Cardiac muscle cell (in vitro differentiated cells and primary cell): Measurements from ENCODE around the gene ENOPH1. TPM values are rescaled to one million over a fixed set of nuclear protein-coding genes. Genes with fewer than 3 reads are reported as not detected.
"Not testable (repeated sequence)": the region's sequence is repeated elsewhere in the genome, so short reads cannot be mapped to it uniquely, and the experiment has no call there.

ENCODE experiments used
- DNase-seq, 2 donors: peaks; one replicate each; pipeline versions ENCODE4 v3.0.0 to v3.0.0-alpha.2; 2010 to 2017; ENCODE audit warnings: low read depth in 1 of 2, low spot score in 1 of 2
- H3K27ac ChIP-seq: fragments of 200-600 bp; sonication (generic); 2 replicates; pipeline ENCODE4 v1.5.1; 2016
- H3K27me3 ChIP-seq: fragments of 200-600 bp; sonication (generic); 2 replicates; pipeline ENCODE4 v1.6.0; 2016; ENCODE audit warnings: control low read depth
- H3K36me3 ChIP-seq: fragments of 200-600 bp; sonication (generic); 2 replicates; pipeline ENCODE4 v1.5.1; 2016; ENCODE audit warnings: control low read depth
- H3K4me1 ChIP-seq: fragments of 200-600 bp; sonication (generic); 2 replicates; pipeline ENCODE4 v1.8.1; 2017; ENCODE audit warnings: low read depth, mild to moderate bottlenecking, mixed run types
- H3K4me3 ChIP-seq: fragments of 200-600 bp; sonication (generic); 2 replicates; pipeline ENCODE4 v1.5.1; 2016; ENCODE audit warnings: mild to moderate bottlenecking
- H3K9me3 ChIP-seq: fragments of 200-600 bp; sonication (generic); 2 replicates; pipeline ENCODE4 v1.5.1; 2017; ENCODE audit warnings: low read depth, mild to moderate bottlenecking, control low read depth
- CTCF ChIP-seq: IDR thresholded peaks from 2 replicates; pipeline ENCODE4 v1.5.1; 2012; ENCODE audit warnings: low read depth, mild to moderate bottlenecking, low read length
- polyA plus RNA-seq: library from polyadenylated mRNA; unstranded; fragments of >200 nt; fragmentation: Nextera tagmentation; extraction: Ambion mirVana; gene quantifications from 2 replicates; pipeline ENCODE4 v1.2.1, GENCODE V29; 2016
- total RNA-seq: library from RNA; depleted of rRNA; stranded (reverse); fragments of >200 nt; gene quantifications from 2 replicates; pipeline ENCODE4 v1.2.3, GENCODE V29; 2016

Gene ENOPH1
- total RNA-seq (23.2 and 32.1 TPM in 2 replicates), polyA plus RNA-seq (43.2 and 43.4 TPM in 2 replicates)

GRCh38 chr4:82430193-82430963, at the start of gene ENOPH1, which contains the start of gene HNRNPDL:
Gene ENOPH1, plus strand, starts transcription at chr4:82430590. Its CDS starts 240 bp downstream, at chr4:82430830.
Gene HNRNPDL, minus strand, starts transcription at chr4:82430462. Its CDS starts 772 bp downstream, at chr4:82429690.
- no peak for TF ChIP-seq CTCF
- peak within 1 kb of the TSS; percentile 97 for H3K27ac ChIP-seq
- peak; percentile 97 for DNase-seq
- peak within 1 kb of the TSS; percentile 95 for H3K4me3 ChIP-seq
- H3K27me3 ChIP-seq: no peaks in the 10 kb centered on the region
- H3K36me3 ChIP-seq: peaks cover 20% of the 10 kb centered on the region
- H3K4me1 ChIP-seq: peaks cover 13% of the 10 kb centered on the region
- no peaks in the 10 kb centered on the region for H3K9me3 ChIP-seq

GRCh38 chr4:82380831-82381230, 49.6 kb upstream of the ENOPH1 start:
- Histone ChIP-seq H3K27ac (peak overlapping the region; percentile 73), H3K9me3 (no peaks in the 10 kb centered on the region), H3K4me3 (no peak overlapping the region), H3K4me1 (peaks cover 12% of the 10 kb centered on the region), H3K36me3 (no peaks in the 10 kb centered on the region), H3K27me3 (no peaks in the 10 kb centered on the region)
- DNase-seq: no peak
- no peak for TF ChIP-seq CTCF

- Histone ChIP-seq H3K27ac (peak overlapping the region; percentile 73), H3K36me3 (no peaks in the 10 kb centered on the region), H3K27me3 (no peaks in the 10 kb centered on the region), H3K4me1 (peaks cover 11% of the 10 kb centered on the region), H3K4me3 (no peak overlapping the region), H3K9me3 (no peaks in the 10 kb centered on the region)
- no peak for TF ChIP-seq CTCF
- DNase-seq: no peak
Observed at GRCh38 chr4:82381235-82381634, 49.2 kb upstream of the ENOPH1 start.

DNA sequence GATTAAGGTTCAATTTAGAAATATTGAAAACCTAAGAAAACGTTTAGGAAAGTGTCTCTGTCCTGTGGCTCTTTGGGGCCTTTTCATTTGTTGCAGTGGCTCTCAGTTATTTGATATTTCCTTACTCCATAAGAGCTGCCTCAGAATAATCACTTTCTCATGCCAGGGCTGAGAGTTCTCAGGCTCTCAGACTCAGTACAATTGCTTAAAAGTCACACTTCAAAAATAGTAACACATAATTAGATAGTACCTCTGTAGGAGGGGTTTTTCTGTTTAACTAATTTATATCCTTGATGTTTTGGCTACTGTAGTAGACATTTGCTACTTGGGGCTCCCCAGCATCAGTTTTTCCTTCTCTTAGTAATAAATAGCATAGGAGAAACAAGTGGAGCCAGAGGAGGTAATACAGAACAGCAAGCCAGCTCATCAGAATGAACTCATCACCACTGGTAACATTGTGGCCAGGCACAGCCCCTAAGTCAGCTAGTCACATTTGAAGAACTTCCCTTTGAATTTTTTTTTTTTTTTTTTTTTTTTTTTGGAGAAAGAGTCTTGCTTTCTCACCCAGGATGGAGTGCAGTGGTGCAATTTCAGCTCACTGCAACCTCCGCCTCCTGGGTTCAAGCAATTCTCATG, 48.6 kb upstream of the ENOPH1 start:
- DNase-seq: no peak
- H3K4me1 ChIP-seq: peaks cover 11% of the 10 kb centered on the region
- H3K36me3 ChIP-seq: no peaks in the 10 kb centered on the region
- no peaks in the 10 kb centered on the region for H3K9me3 ChIP-seq
- no peak overlapping the region for H3K4me3 ChIP-seq
- no peak for TF ChIP-seq CTCF
- H3K27me3 ChIP-seq: no peaks in the 10 kb centered on the region
- H3K27ac ChIP-seq: peak overlapping the region; percentile 73

GRCh38 chr4:82382751-82383150, 47.6 kb upstream of the ENOPH1 start:
- Histone ChIP-seq H3K27ac (no peak overlapping the region), H3K4me1 (peaks cover 11% of the 10 kb centered on the region), H3K27me3 (no peaks in the 10 kb centered on the region), H3K36me3 (no peaks in the 10 kb centered on the region), H3K4me3 (no peak overlapping the region), H3K9me3 (no peaks in the 10 kb centered on the region)
- DNase-seq: no peak
- no peak for TF ChIP-seq CTCF

- not testable (repeated sequence) for H3K9me3 ChIP-seq, H3K4me3 ChIP-seq, H3K27ac ChIP-seq, DNase-seq, H3K27me3 ChIP-seq, H3K36me3 ChIP-seq
- H3K4me1 ChIP-seq: peaks cover 16% of the 10 kb centered on the region
Observed at GRCh38 chr4:82386312-82386711, 44.1 kb upstream of the ENOPH1 start.
